HL-60 (cell line): ENCODE results near the gene SIGLEC8.

ENCODE experiments used
- POLR2AphosphoS5 ChIP-seq: IDR thresholded peaks from 2 replicates; pipeline ENCODE4 v1.6.1; 2012; ENCODE audit warnings: low read depth
- SPI1 ChIP-seq: IDR thresholded peaks from 2 replicates; pipeline ENCODE4 v1.6.1; 2012; ENCODE audit warnings: low read depth, mild to moderate bottlenecking, borderline replicate concordance
- TF ChIP-seq, protein P1 (sequence below): IDR thresholded peaks from one replicate; pipeline ENCODE4 v1.5.1; 2011; ENCODE audit warnings: low read length, control low read depth, inconsistent platforms; ENCODE audit not compliant: insufficient read depth

DNA sequence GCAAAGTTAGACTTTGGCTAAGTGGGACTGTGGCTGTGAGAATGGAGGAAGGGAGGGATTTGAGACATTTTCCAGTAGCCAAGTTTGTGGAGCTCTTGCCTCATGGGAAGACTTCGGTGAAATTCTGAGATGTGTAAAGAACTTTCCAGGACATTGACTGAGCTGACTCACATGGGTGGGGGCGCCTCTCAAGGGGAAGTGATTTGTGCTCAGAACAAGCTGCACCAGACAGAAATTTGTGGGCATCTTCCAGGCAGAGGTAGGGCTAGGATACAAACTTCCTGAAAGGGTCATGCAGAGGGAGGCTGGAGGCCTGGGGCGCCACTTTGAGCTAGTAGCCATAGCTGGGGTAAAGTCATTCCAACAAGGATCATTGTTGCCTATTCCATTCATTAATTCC, 31.1 kb downstream of the SIGLEC8 start:
- TF ChIP-seq, protein P1, sequence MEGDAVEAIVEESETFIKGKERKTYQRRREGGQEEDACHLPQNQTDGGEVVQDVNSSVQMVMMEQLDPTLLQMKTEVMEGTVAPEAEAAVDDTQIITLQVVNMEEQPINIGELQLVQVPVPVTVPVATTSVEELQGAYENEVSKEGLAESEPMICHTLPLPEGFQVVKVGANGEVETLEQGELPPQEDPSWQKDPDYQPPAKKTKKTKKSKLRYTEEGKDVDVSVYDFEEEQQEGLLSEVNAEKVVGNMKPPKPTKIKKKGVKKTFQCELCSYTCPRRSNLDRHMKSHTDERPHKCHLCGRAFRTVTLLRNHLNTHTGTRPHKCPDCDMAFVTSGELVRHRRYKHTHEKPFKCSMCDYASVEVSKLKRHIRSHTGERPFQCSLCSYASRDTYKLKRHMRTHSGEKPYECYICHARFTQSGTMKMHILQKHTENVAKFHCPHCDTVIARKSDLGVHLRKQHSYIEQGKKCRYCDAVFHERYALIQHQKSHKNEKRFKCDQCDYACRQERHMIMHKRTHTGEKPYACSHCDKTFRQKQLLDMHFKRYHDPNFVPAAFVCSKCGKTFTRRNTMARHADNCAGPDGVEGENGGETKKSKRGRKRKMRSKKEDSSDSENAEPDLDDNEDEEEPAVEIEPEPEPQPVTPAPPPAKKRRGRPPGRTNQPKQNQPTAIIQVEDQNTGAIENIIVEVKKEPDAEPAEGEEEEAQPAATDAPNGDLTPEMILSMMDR: no peak
- TF ChIP-seq POLR2AphosphoS5 (no peak), SPI1 (no peak)
